Upper lobe of left lung (tissue), 6 donors: Measurements from ENCODE around the gene MAP3K12. TPM values are rescaled to one million over a fixed set of nuclear protein-coding genes. Genes with fewer than 3 reads are reported as not detected.

Source experiments
- ATAC-seq, 2 donors: fragments of 200-7000 bp; cut with Tn5 transposase; one replicate each; pipeline ENCODE4 v1.9.1; 2022; ENCODE audit warnings: mild to moderate bottlenecking in 2 of 2, moderate library complexity in 2 of 2; ENCODE audit not compliant: low FRiP score in 2 of 2
- DNase-seq, 2 donors: peaks; one replicate each; pipeline ENCODE4 v3.0.0-alpha.2; 2019 to 2020
- H3K27ac ChIP-seq, 4 donors: fragments of 200-600 bp; sonication (generic); one replicate each; pipeline ENCODE4 v1.5.1; 2016 to 2019
- H3K27me3 ChIP-seq, 4 donors: fragments of 200-600 bp; sonication (generic); one replicate each; pipeline ENCODE4 v1.5.1; 2017 to 2019
- H3K36me3 ChIP-seq, 4 donors: fragments of 200-600 bp; sonication (generic); one replicate each; pipeline ENCODE4 v1.5.1; 2016 to 2019
- H3K4me1 ChIP-seq, 4 donors: fragments of 200-600 bp; sonication (generic); one replicate each; pipeline ENCODE4 v1.5.1; 2018 to 2019
- H3K4me3 ChIP-seq, 4 donors: fragments of 200-600 bp; sonication (generic); one replicate each; pipeline ENCODE4 v1.5.1; 2017 to 2019; ENCODE audit warnings: mild to moderate bottlenecking in 2 of 4, moderate library complexity in 1 of 4
- H3K9me3 ChIP-seq, 4 donors: fragments of 200-600 bp; sonication (generic); one replicate each; pipeline ENCODE4 v1.5.1; 2018 to 2019
- EP300 ChIP-seq, 4 donors: sonication (generic); formaldehyde crosslinking; IDR thresholded peaks; one replicate each; pipeline ENCODE4 v1.5.1; 2017; ENCODE audit warnings: antibody characterized with exemption in 4 of 4, control low read depth in 2 of 4
- POLR2A ChIP-seq, 4 donors: fragments of 450-650 bp; IDR thresholded peaks; one replicate each; pipeline ENCODE4 v1.5.1; 2016 to 2017; ENCODE audit warnings: antibody characterized with exemption in 4 of 4, mild to moderate bottlenecking in 2 of 4
- POLR2AphosphoS5 ChIP-seq, 2 donors: sonication (generic); formaldehyde crosslinking; IDR thresholded peaks; one replicate each; pipeline ENCODE4 v1.5.1; 2017; ENCODE audit warnings: antibody characterized with exemption in 2 of 2
- WGBS, 2 donors: methylation state at CpG; one replicate each; pipeline ENCODE4 v1.1.5; 2017 to 2018; 5-methylcytosine and 5-hydroxymethylcytosine counted together
- total RNA-seq, 6 donors: library from RNA; depleted of rRNA in 4 of 6; stranded (reverse); fragments of >200 nt in 4 of 6; gene quantifications; one replicate each; pipeline versions ENCODE4 v1.1.0 to v1.2.1, GENCODE V29; 2016 to 2021
- TF ChIP-seq, protein P1 (sequence below), 6 experiments: fragments of 450-650 bp in 4 of 6; fragments of 200-600 bp in 2 of 6; sonication (generic) in 2 of 6; IDR thresholded peaks; one replicate each; pipeline ENCODE4 v1.5.1; 2016 to 2019; ENCODE audit warnings: antibody characterized with exemption in 6 of 6
- donor health status: DM: no; HTN: no; CAD: no; lungs with moderate emphysema.
- donor health status: DM: no; HTN: yes; CAD: no; lungs with severe emphysema.

The MAP3K12 gene
- total RNA-seq, 6 donors from 2014 or later: 9.6 to 87.0 (median 17.4) TPM

- Histone ChIP-seq H3K36me3 (peaks cover 36 to 100% (median 92%) of the 10 kb centered on the region in 4 donors), H3K4me3 (no peak overlapping the region), H3K27ac (no peak overlapping the region), H3K4me1 (peaks cover 0 to 38% (median 11%) of the 10 kb centered on the region in 4 donors), H3K9me3 (no peaks in the 10 kb centered on the region), H3K27me3 (no peaks in the 10 kb centered on the region)
- WGBS, 2 donors: 78 to 92% methylated on average over 5 of the region's 5 CpGs
- ATAC-seq (no peak), DNase-seq (no peak)
- no peak for TF ChIP-seq POLR2AphosphoS5 (IDR thresholded peaks at IDR 0.05)
- no peak for TF ChIP-seq EP300 (IDR thresholded peaks at IDR 0.05)
- TF ChIP-seq, protein P1, sequence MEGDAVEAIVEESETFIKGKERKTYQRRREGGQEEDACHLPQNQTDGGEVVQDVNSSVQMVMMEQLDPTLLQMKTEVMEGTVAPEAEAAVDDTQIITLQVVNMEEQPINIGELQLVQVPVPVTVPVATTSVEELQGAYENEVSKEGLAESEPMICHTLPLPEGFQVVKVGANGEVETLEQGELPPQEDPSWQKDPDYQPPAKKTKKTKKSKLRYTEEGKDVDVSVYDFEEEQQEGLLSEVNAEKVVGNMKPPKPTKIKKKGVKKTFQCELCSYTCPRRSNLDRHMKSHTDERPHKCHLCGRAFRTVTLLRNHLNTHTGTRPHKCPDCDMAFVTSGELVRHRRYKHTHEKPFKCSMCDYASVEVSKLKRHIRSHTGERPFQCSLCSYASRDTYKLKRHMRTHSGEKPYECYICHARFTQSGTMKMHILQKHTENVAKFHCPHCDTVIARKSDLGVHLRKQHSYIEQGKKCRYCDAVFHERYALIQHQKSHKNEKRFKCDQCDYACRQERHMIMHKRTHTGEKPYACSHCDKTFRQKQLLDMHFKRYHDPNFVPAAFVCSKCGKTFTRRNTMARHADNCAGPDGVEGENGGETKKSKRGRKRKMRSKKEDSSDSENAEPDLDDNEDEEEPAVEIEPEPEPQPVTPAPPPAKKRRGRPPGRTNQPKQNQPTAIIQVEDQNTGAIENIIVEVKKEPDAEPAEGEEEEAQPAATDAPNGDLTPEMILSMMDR (IDR thresholded peaks at IDR 0.05): no peak
- TF ChIP-seq POLR2A (IDR thresholded peaks at IDR 0.05): no peak
Measured at GRCh38 chr12:53479331-53479730, 19.9 kb downstream of the MAP3K12 start.

DNA sequence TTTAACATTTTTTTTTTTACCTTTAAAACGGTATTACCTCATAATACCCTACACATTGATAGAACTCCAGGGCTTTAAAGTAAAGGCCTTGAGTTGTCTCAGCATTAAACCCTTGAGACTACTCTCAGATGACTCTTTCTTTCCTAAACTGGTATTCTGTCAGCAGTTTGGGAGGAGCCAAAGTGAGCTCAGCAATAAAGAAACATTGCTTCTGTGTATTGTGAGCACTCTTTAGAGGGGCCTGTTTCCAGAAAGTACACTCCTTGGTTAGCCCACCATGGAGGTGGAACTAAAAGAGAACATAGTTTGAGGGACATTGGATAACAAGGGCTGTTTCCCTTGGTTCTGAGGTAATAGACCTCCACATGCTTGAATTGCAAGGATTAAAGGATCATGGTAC, 20.4 kb downstream of the MAP3K12 start:
- TF ChIP-seq POLR2AphosphoS5 (IDR thresholded peaks at IDR 0.05): no peak
- TF ChIP-seq, protein P1 (IDR thresholded peaks at IDR 0.05): no peak
- no peak for TF ChIP-seq POLR2A (IDR thresholded peaks at IDR 0.05)
- WGBS, 2 donors: 57 to 70% methylated on average over 1 of the region's 1 CpG
- H3K4me1 ChIP-seq: peaks cover 0 to 40% (median 12%) of the 10 kb centered on the region in 4 donors
- H3K27me3 ChIP-seq: no peaks in the 10 kb centered on the region
- DNase-seq (no peak), ATAC-seq (no peak)
- no peaks in the 10 kb centered on the region for H3K9me3 ChIP-seq
- H3K36me3 ChIP-seq: peaks cover 38 to 100% (median 92%) of the 10 kb centered on the region in 4 donors
- no peak overlapping the region for H3K4me3 ChIP-seq
- peak overlapping the region in 1 of 4 donors; percentile 15 for H3K27ac ChIP-seq

- Histone ChIP-seq H3K27me3 (no peaks in the 10 kb centered on the region), H3K4me1 (peaks cover 15 to 40% (median 24%) of the 10 kb centered on the region in 4 donors), H3K36me3 (peaks cover 44 to 100% (median 95%) of the 10 kb centered on the region in 4 donors), H3K9me3 (no peaks in the 10 kb centered on the region), H3K27ac (peak overlapping the region in 2 of 4 donors; percentile 6 to 35), H3K4me3 (no peak overlapping the region)
- DNase-seq: no peak
- 66 to 68% methylated on average over 2 of the region's 2 CpGs for WGBS, 2 donors
- TF ChIP-seq, protein P1 (IDR thresholded peaks at IDR 0.05): peak in 1 of 6 experiments; percentile 10
- TF ChIP-seq POLR2A (IDR thresholded peaks at IDR 0.05): no peak
- ATAC-seq: peak in 1 of 2 donors; percentile 28
Measured at GRCh38 chr12:53476769-53477209, 22.5 kb downstream of the MAP3K12 start.

DNA sequence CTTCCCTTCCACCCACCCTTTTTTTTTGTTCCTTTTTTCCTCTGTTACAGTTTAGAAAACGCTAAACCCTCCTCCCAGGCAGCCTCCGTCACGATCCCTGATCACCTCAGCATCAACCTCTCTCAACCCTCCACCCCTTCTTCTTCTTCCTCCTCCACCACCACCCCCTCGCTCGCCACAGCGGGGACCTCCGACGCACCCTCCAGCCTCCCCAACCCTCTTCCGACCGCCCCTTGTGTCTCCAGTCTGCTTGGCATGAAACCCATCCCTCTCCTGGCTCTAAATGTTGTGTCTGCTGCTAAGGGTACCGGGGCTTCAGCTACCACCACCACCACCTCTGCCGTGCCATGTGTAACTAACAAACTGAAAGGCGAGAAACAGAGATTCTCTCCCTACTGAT, 24.4 kb downstream of the MAP3K12 start:
- WGBS, 2 donors: 64 to 69% methylated on average over 13 of the region's 13 CpGs
- H3K4me1 ChIP-seq: peaks cover 15 to 43% (median 23%) of the 10 kb centered on the region in 4 donors

More for the DNA sequence above, 24.4 kb downstream of the MAP3K12 start:
- Histone ChIP-seq H3K9me3 (no peaks in the 10 kb centered on the region), H3K36me3 (peaks cover 48 to 100% (median 95%) of the 10 kb centered on the region in 4 donors), H3K27me3 (no peaks in the 10 kb centered on the region), H3K4me3 (no peak overlapping the region), H3K27ac (peak overlapping the region in 2 of 4 donors; percentile 32 to 40)
- TF ChIP-seq EP300 (IDR thresholded peaks at IDR 0.05) (no peak), POLR2AphosphoS5 (IDR thresholded peaks at IDR 0.05) (no peak), POLR2A (IDR thresholded peaks at IDR 0.05) (no peak)
- TF ChIP-seq, protein P1 (IDR thresholded peaks at IDR 0.05): no peak
- ATAC-seq (no peak), DNase-seq (peak in 1 of 2 donors; percentile 52)
